Measurements from ENCODE around the gene MYH13. TPM values are rescaled to one million over a fixed set of nuclear protein-coding genes. Genes with fewer than 3 reads are reported as not detected.

MYH13 gene
- total and polyA plus RNA-seq, 2 experiments from 2014 or later: 0.03 TPM; not detected in 1

DNA sequence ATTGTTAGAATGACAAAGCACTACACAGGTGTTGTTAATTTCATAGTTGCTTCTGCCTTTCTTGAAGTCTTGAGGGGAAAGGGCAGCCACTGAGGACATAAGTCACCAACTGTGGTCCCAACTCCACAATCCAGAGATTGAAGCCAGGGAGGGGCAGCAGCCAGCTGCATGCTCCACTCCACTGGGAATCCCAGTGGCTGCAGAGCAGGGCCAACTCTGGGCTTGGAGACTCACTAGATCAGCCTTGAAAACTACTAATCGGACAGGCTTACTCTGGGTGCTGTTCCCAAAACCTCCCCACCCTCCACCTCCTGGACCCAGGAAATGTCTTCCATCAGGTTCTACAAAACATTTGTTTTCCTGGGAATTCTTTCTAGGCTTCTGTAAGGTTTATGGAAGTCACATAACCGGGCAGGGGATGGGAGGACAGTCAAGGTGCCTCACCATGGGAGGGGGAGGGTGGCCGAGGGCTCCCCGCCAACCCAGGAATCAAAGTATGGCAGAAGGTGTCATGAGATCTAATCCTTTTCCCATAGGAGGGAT lies 68.0 kb downstream of the MYH13 start:
- Histone ChIP-seq H3K27ac (no peak overlapping the region), H3K9ac (no peak overlapping the region), H3F3A (ENCODE audit: insufficient read depth) (no peaks in the 10 kb centered on the region), H3K4me1 (ENCODE audit: insufficient read depth) (no peaks in the 10 kb centered on the region), H3K27me3 (replicated peaks; ENCODE audit: insufficient read depth) (no peaks in the 10 kb centered on the region; the same call in 1 of the 2 replicates), H3K79me2 (ENCODE audit: insufficient read depth) (no peaks in the 10 kb centered on the region), H3K36me3 (ENCODE audit: low read depth) (no peaks in the 10 kb centered on the region), H3K4me2 (ENCODE audit: unreplicated experiment) (no peak overlapping the region), H4K20me1 (ENCODE audit: insufficient read depth) (no peaks in the 10 kb centered on the region), H3K9me3 (ENCODE audit: low read depth) (no peaks in the 10 kb centered on the region), H3K9me2 (ENCODE audit: insufficient read depth) (no peaks in the 10 kb centered on the region), H2AFZ (no peak overlapping the region), H3K4me3 (no peak overlapping the region)
- TF ChIP-seq EZH2phosphoT487 (IDR thresholded peaks at IDR 0.05; ENCODE audit: insufficient read depth, low read depth) (no peak), EZH2 (IDR thresholded peaks at IDR 0.05; ENCODE audit: insufficient read depth, poor library complexity, severe bottlenecking) (no peak)
- WGBS, 2 experiments (ENCODE audit: low coverage in 1 of 2, low lambda C conversion rate in 2 of 2, missing lambda C conversion rate in 2 of 2): 69 to 73% methylated on average over 4 of the region's 4 CpGs
- in situ Hi-C loops (cut with MboI): no loop called here
- DNase-seq: no peak

GRCh38 chr17:10297691-10298090 lies 75.1 kb downstream of the MYH13 start:
- Histone ChIP-seq H3K4me3 (no peak overlapping the region), H3K4me2 (ENCODE audit: unreplicated experiment) (no peak overlapping the region), H3K4me1 (ENCODE audit: insufficient read depth) (peaks cover 4% of the 10 kb centered on the region), H3K9me2 (ENCODE audit: insufficient read depth) (no peaks in the 10 kb centered on the region), H4K20me1 (ENCODE audit: insufficient read depth) (no peaks in the 10 kb centered on the region), H3F3A (ENCODE audit: insufficient read depth) (peaks cover 4% of the 10 kb centered on the region), H3K36me3 (ENCODE audit: low read depth) (no peaks in the 10 kb centered on the region), H3K27me3 (replicated peaks; ENCODE audit: insufficient read depth) (no peaks in the 10 kb centered on the region; the same call in 1 of the 2 replicates), H3K9ac (no peak overlapping the region), H2AFZ (no peak overlapping the region), H3K27ac (no peak overlapping the region), H3K79me2 (ENCODE audit: insufficient read depth) (no peaks in the 10 kb centered on the region), H3K9me3 (ENCODE audit: low read depth) (no peaks in the 10 kb centered on the region)
- DNase-seq: no peak
- no peak for TF ChIP-seq EZH2phosphoT487 (IDR thresholded peaks at IDR 0.05; ENCODE audit: insufficient read depth, low read depth)
- TF ChIP-seq EZH2 (IDR thresholded peaks at IDR 0.05; ENCODE audit: insufficient read depth, poor library complexity, severe bottlenecking): no peak
- whole genome bisulfite sequencing, 2 experiments (ENCODE audit: low coverage in 1 of 2, low lambda C conversion rate in 2 of 2, missing lambda C conversion rate in 2 of 2): 87 to 96% methylated on average over 3 of the region's 3 CpGs
- in situ Hi-C loops (cut with MboI): no loop called here

GRCh38 chr17:10295728-10296343 lies 77.0 kb downstream of the MYH13 start:
- no peak overlapping the region for H3K4me3 ChIP-seq
- no peaks in the 10 kb centered on the region for H3K79me2 ChIP-seq (ENCODE audit: insufficient read depth)
- H3K27me3 ChIP-seq (replicated peaks; ENCODE audit: insufficient read depth): no peaks in the 10 kb centered on the region
- no peaks in the 10 kb centered on the region for H3K36me3 ChIP-seq (ENCODE audit: low read depth)
- no peak overlapping the region for H3K9ac ChIP-seq
- 28 to 29% methylated on average over 5 of the region's 5 CpGs for WGBS, 2 experiments (ENCODE audit: low coverage in 1 of 2, low lambda C conversion rate in 2 of 2, missing lambda C conversion rate in 2 of 2)
- in situ Hi-C loops (cut with MboI): no loop called here
- H3K27ac ChIP-seq: no peak overlapping the region
- H4K20me1 ChIP-seq (ENCODE audit: insufficient read depth): no peaks in the 10 kb centered on the region
- DNase-seq: peak; percentile 83
- peaks cover 19% of the 10 kb centered on the region for H3F3A ChIP-seq (ENCODE audit: insufficient read depth)
- no peaks in the 10 kb centered on the region for H3K9me3 ChIP-seq (ENCODE audit: low read depth)
- peaks cover 20% of the 10 kb centered on the region for H3K4me1 ChIP-seq (ENCODE audit: insufficient read depth)
- TF ChIP-seq EZH2phosphoT487 (IDR thresholded peaks at IDR 0.05; ENCODE audit: insufficient read depth, low read depth): no peak
- TF ChIP-seq EZH2 (IDR thresholded peaks at IDR 0.05; ENCODE audit: insufficient read depth, poor library complexity, severe bottlenecking): no peak
- H3K4me2 ChIP-seq (ENCODE audit: unreplicated experiment): no peak overlapping the region
- no peak overlapping the region for H2AFZ ChIP-seq
- H3K9me2 ChIP-seq (ENCODE audit: insufficient read depth): no peaks in the 10 kb centered on the region

GRCh38 chr17:10294180-10294579 lies 78.6 kb downstream of the MYH13 start:
- no peak overlapping the region for H3K4me2 ChIP-seq (ENCODE audit: unreplicated experiment)
- no peaks in the 10 kb centered on the region for H3K9me2 ChIP-seq (ENCODE audit: insufficient read depth)
- no peak overlapping the region for H3K4me3 ChIP-seq
- no peak for TF ChIP-seq EZH2phosphoT487 (IDR thresholded peaks at IDR 0.05; ENCODE audit: insufficient read depth, low read depth)
- no peak for TF ChIP-seq EZH2 (IDR thresholded peaks at IDR 0.05; ENCODE audit: insufficient read depth, poor library complexity, severe bottlenecking)
- H3F3A ChIP-seq (ENCODE audit: insufficient read depth): peaks cover 23% of the 10 kb centered on the region
- H3K9ac ChIP-seq: no peak overlapping the region
- no peaks in the 10 kb centered on the region for H3K36me3 ChIP-seq (ENCODE audit: low read depth)
- in situ Hi-C loops (cut with MboI): no loop called here
- no peaks in the 10 kb centered on the region for H3K27me3 ChIP-seq (replicated peaks; ENCODE audit: insufficient read depth)
- no peak for DNase-seq
- no peaks in the 10 kb centered on the region for H3K9me3 ChIP-seq (ENCODE audit: low read depth)
- H4K20me1 ChIP-seq (ENCODE audit: insufficient read depth): no peaks in the 10 kb centered on the region
- no peaks in the 10 kb centered on the region for H3K79me2 ChIP-seq (ENCODE audit: insufficient read depth)
- H2AFZ ChIP-seq: no peak overlapping the region
- peaks cover 34% of the 10 kb centered on the region for H3K4me1 ChIP-seq (ENCODE audit: insufficient read depth)
- H3K27ac ChIP-seq: no peak overlapping the region
